Stimulated activated CD8-positive, alpha-beta memory T cell treated with anti-CD3 and anti-CD28 coated beads, Interleukin-7, amount 100 ng/mL, for 48 hours (primary cell): ENCODE data around the gene C9orf43.

ENCODE experiments used
- DNase-seq, 2 donors: peaks; one replicate each; pipeline ENCODE4 v3.0.0-alpha.2; 2020; ENCODE audit warnings: low read depth in 1 of 2; ENCODE audit errors: extremely low read depth in 1 of 2

Gene C9orf43

DNA sequence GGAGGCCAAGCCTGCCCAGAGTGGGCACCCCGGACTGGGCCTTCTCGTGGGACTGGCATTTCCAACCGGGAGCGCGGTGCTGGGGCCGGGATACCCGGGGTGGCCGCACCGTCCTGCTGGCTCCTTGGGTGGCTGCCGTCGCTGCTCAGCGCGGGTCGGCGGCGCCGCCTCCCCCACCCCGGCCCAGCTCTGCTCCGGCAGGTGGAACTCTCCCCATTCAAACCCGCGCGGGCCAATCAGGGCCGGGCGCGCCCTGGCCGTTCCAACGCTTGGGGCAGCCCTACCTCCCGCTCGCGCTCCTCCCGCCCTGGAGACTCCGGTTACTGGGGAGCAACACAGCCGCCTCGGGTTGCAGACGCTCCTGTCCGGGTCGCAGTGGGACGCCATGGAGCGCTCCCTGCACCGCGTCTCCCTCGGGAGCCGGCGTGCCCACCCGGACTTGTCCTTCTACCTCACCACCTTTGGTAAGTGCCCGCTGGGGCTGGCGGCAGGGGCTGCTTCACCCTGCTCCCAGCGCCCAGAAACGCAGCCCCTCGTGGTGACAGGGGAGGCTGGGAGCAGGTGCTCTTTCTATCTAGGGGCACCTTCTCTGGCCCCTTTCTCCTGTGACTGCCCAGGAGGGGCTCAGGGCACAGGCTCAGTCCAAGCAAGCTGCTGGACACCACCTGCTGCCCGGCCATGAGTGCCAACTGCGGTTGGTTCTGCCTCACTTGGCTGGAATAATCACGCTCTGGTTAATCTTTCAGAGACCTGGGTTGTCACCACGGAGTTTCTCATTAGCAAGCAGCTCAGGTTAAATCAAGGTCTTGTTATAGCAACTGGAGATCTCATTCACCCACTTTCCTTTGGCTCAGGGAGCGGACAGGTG is 53.1 kb downstream of the C9orf43 start, which contains the start of gene RGS3:
RGS3 (plus strand) TSS at position 310 of the 868 bp plus-strand sequence; CDS start at position 386, 76 bp downstream.
- no peak for DNase-seq

DNA sequence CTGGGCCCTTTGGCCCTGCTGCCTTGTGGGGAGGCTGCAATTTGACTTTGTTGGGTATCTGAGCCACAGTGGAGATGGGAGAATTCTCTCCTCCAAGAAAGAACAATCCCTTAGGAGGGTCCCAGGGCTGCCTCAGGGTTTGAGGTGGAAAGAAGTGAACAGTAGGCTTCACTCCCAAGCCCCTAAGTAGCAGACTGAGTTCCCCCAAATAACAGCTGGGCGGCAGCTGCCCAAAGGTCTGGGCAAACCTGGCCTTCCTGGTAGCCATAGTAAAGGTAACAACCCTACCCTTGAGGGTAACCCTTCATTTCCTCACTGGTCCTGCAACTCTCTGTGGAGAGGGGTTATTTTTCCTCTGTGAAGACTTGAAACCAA is 53.7 kb downstream of the C9orf43 start:
- DNase-seq: no peak

DNA sequence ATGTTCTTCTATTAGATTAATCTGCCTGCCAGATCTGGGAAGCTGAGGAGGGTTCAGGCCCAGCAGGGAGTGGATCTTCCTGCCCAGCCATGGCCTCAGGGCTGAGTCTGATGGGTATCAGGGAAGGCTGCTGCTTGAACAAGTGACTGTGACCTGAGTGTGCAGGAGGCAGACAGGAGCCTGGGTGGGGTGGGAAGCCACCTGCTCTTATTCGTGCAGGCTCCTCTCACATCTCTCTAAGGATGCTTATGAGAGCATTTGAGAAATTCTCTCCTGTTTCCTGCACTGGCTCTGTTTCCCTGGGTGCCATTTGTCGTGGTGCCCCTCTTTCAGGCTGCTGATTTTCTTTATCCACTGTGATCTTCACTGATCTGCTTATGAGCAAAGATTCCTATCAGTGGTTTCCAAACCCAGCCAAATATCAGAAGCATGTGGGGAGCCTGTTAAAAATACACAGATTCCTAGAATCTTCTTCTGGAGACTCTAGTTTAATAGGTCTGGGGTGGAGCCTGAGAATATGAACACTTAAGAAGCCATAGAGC is 55.1 kb downstream of the C9orf43 start:
- DNase-seq: no peak

DNA sequence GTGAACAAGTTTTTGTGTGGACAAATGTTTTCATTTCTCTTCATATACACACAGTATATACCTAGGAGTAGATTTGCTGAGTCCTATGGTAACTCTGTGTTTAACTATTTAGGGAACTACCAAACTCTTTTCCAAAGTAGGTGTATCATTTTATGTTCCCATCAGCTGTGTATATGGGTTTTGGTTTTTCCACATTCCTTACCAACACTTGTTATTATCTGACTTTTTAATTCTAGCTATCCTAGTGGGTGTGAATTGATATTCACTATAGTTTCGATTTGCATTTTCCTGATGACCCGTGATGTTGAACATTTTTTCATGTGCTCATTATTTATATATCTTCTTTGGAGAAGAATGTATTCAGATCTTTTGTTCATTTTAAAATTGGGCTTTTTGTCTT is 56.6 kb downstream of the C9orf43 start:
- no peak for DNase-seq

GRCh38 chr9:113468716-113469448 is 58.3 kb downstream of the C9orf43 start:
- no peak for DNase-seq

DNA sequence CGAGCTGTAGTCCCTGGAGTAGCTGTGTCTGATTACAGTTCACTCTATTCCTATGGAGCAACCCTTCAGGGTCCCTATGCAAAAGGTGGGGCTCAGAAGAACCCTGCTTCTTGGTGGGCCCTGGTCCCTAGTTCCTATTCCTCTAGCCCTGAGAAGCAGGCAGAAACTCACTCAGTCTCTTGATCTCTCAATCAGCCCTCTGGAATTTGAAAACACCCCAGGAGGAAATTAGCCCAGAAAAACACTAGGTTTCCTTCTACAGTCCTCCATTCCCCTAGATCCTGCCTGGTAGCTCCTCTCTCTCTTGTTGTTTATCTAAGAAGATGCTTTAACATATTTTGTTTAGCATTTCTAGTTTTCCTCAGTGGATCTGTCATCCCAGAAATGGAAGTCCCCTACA is 60.6 kb downstream of the C9orf43 start:
- DNase-seq: no peak

GRCh38 chr9:113471566-113471965 is 61.0 kb downstream of the C9orf43 start:
- DNase-seq: no peak

GRCh38 chr9:113472199-113472598 is 61.7 kb downstream of the C9orf43 start:
- no peak for DNase-seq

GRCh38 chr9:113474360-113475028 is 63.9 kb downstream of the C9orf43 start:
- no peak for DNase-seq

- DNase-seq: no peak
These were observed 64.5 kb downstream of the C9orf43 start for GRCh38 chr9:113475031-113475430.

DNA sequence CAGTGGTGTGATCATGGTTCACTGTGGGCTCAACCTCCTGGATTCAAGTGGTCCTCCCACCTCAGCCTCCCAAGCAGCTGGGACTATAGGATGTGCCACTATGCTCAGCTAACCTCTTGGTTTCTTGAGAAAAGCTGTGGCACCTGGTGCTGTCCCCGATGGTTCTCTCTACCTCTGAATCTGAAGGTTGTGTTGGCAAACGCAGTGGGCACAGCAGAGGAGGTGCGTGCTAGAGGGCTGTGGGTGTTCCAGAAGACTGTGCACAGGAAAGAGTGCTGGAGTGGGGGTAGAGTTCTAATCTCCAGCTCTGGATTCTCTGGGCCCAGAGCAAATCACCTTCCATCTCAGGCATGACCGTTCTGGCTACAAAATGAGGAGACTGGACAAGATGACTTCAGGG is 65.4 kb downstream of the C9orf43 start:
- DNase-seq: no peak

DNA sequence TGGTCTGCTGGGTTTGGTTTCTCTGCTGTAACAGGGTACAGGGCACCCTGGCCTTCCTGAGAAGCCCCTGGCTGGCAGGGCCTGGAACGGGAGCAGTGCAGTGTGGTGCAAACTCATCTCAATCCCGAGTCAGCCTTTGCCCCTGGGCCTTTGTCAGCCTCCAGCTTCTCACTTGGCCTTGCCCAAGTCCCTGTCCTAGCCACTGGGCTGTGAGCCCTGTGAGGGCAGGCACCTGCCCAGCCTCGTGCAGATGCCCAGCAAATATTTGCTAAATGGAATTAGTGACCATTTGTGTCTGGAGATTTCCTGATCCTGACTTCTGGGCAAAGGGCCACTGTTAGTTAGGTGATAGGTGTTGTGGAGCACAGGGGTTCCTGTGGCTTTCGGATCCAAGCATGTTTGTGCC is 66.0 kb downstream of the C9orf43 start:
- DNase-seq: no peak

DNA sequence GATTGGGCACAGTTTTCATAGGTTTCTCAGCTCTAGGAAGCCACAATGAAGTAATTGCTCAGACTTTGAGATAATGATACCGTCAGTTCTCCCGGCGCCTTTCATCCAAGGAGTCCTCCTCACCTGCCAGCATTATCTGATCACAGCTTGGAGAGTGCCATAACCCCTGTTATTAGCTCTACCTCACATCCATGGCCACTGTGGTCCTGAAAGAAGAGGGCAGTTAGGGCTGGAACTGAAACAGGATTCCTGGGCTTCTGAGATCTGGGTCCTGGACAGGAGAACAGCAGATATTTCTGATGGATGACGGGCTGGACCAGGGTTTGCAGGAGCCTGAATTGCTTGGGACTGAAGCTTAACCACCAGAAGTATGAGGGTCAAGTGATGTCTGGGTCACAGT is 66.5 kb downstream of the C9orf43 start:
- DNase-seq: no peak

DNA sequence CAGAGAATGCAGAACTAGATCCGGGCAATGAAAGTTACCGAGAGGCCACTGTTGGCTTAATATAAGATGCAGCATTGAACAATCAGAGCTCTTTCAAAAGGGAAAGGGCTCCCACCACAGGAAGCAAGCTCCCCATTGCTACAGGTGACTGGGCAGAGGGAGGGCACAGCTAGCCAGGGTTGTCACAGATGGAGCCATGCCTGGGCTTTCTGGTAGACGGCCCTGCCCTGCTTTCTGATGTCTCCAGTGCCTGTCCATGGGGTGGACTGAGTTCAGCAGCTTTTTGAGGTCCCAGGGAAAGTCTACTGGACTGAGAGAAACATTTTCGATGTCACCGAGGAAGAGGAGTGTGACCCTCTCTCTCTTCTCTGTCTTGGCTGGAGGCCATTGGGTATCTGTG is 67.1 kb downstream of the C9orf43 start:
- no peak for DNase-seq

DNA sequence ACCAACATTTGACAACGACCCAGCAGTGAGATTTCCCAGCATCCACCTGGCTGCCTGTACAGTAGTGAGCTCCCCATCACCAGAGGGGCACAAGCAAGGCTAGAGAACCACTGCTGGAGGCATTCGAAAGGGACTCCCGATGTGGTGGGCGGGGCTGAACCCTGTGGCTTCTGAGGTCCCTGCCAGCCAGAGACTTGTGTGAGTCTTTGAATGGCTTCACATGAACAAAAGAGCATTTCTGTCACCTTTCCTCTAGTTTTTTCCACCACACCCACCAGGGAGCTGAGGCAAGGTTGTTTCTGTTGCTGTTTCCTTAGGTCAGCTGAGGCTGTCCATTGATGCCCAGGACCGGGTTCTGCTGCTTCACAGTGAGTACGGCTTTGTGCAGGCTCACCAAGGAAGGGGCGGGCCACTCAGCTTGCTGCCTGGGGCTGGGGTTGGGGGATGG is 68.7 kb downstream of the C9orf43 start:
- no peak for DNase-seq
